Testis (tissue), 2 donors: ENCODE measurements around the gene EMC1.

Experiments used
- CTCF ChIP-seq, 3 experiments: fragments of 450-650 bp in 2 of 3; fragments of 200-600 bp in 1 of 3; sonication (generic) in 1 of 3; IDR thresholded peaks; one replicate each; pipeline ENCODE4 v1.5.1; 2016 to 2019; ENCODE audit warnings: antibody characterized with exemption in 3 of 3, mild to moderate bottlenecking in 2 of 3, moderate library complexity in 1 of 3
- POLR2A ChIP-seq: fragments of 450-650 bp; IDR thresholded peaks from one replicate; pipeline ENCODE4 v1.6.1; 2017; ENCODE audit warnings: antibody characterized with exemption, mild to moderate bottlenecking, moderate library complexity

GRCh38 chr1:19219451-19219850, 31.9 kb downstream of the EMC1 start:
- no peak for TF ChIP-seq POLR2A
- no peak for TF ChIP-seq CTCF (IDR thresholded peaks at IDR 0.05)
